ENCODE results near the gene POLE.

GRCh38 chr12:132579744-132580143 is 107.4 kb downstream of the POLE start:
- no peak for TF ChIP-seq MAFK (IDR thresholded peaks at IDR 0.05; ENCODE audit: low read depth, low read length)
- TF ChIP-seq CTCF (conservative IDR thresholded peaks at IDR 0.05; ENCODE audit: low read depth, low read length), result no peak
- no peak for TF ChIP-seq RFX5 (IDR thresholded peaks at IDR 0.05; ENCODE audit: low read depth, low read length)
- TF ChIP-seq CEBPB (IDR thresholded peaks at IDR 0.05; ENCODE audit: low read depth, low read length), result no peak
- TF ChIP-seq RAD21 (IDR thresholded peaks at IDR 0.05; ENCODE audit: low read length), result no peak
- no peak for TF ChIP-seq POLR2A (IDR thresholded peaks at IDR 0.05; ENCODE audit: low read depth, low read length)
- TF ChIP-seq MAZ (IDR thresholded peaks at IDR 0.05; ENCODE audit: borderline replicate concordance, low read depth, low read length), result no peak
- TF ChIP-seq BHLHE40 (IDR thresholded peaks at IDR 0.05; ENCODE audit: low read depth, low read length), result no peak
- TF ChIP-seq RCOR1 (IDR thresholded peaks at IDR 0.05; ENCODE audit: insufficient replicate concordance, low read length), result no peak
- TF ChIP-seq USF2 (IDR thresholded peaks at IDR 0.05; ENCODE audit: low read depth, low read length), result no peak
- no peak for TF ChIP-seq FOS (IDR thresholded peaks at IDR 0.05; ENCODE audit: low read depth, low read length)
- no peak for TF ChIP-seq CHD1 (IDR thresholded peaks at IDR 0.05; ENCODE audit: low read depth, low read length)
- TF ChIP-seq, protein P1, sequence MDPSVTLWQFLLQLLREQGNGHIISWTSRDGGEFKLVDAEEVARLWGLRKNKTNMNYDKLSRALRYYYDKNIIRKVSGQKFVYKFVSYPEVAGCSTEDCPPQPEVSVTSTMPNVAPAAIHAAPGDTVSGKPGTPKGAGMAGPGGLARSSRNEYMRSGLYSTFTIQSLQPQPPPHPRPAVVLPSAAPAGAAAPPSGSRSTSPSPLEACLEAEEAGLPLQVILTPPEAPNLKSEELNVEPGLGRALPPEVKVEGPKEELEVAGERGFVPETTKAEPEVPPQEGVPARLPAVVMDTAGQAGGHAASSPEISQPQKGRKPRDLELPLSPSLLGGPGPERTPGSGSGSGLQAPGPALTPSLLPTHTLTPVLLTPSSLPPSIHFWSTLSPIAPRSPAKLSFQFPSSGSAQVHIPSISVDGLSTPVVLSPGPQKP (IDR thresholded peaks at IDR 0.05; ENCODE audit: borderline replicate concordance, low read depth, low read length), result no peak

Measured in IMR-90 (cell line).